ENCODE data around the gene BTBD19. TPM values are rescaled to one million over a fixed set of nuclear protein-coding genes. Genes with fewer than 3 reads are reported as not detected.

Gene BTBD19
- total RNA-seq, 1 donor from 2014 or later = 22.6 TPM

GRCh38 chr1:44848456-44849181 lies 40.3 kb downstream of the BTBD19 start:
- H3K9me3 Mint-ChIP-seq = no peaks in the 10 kb centered on the region
- peaks cover 31% of the 10 kb centered on the region for H3K36me3 Mint-ChIP-seq (ENCODE audit: low read depth)
- no peak for DNase-seq (ENCODE audit: low spot score)
- no peak overlapping the region for H3K27ac Mint-ChIP-seq
- H3K27me3 Mint-ChIP-seq (ENCODE audit: insufficient read depth) = peaks cover 8% of the 10 kb centered on the region
- peaks cover 6% of the 10 kb centered on the region for H3K4me1 Mint-ChIP-seq (ENCODE audit: low read depth)
- intact Hi-C loops (cut with micrococcal nuclease) = no loop called here
- no peak overlapping the region for H3K4me3 Mint-ChIP-seq

DNA sequence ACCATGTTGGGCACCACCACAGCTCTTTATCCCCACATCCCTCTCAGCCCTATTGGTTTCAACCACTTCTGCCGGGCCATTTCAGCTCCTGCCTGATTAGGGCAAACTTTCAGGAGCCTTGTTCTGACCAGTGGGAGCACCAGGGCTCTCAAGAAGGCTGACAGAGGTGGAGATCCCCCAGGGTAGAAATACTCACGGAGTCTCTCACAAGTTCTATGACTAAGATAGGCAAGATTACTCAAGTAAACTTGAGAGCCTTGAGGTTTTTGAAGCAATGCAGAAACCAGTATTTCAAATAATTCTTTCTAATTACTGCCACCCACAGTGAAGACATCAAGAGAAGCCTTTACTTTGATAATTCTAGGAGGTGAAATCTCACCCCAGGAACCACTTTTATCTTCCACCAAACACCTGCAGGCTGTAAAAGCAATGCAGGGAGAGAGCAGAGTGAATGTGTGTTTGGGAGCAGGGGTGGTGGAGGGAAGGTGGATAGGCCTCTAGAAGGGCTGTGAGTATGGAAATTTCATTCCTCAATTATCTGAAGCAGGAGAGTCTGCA lies 41.3 kb downstream of the BTBD19 start:
- DNase-seq (ENCODE audit: low spot score) = no peak
- Mint-ChIP-seq H3K27ac (no peak overlapping the region), H3K36me3 (ENCODE audit: low read depth) (peaks cover 30% of the 10 kb centered on the region), H3K4me1 (ENCODE audit: low read depth) (peaks cover 6% of the 10 kb centered on the region), H3K9me3 (no peaks in the 10 kb centered on the region), H3K4me3 (no peak overlapping the region), H3K27me3 (ENCODE audit: insufficient read depth) (no peaks in the 10 kb centered on the region)
- intact Hi-C loops (cut with micrococcal nuclease) = no loop called here

- Mint-ChIP-seq H3K27ac (peak overlapping the region; percentile 5), H3K27me3 (ENCODE audit: insufficient read depth) (no peaks in the 10 kb centered on the region), H3K4me1 (ENCODE audit: low read depth) (peaks cover 6% of the 10 kb centered on the region), H3K4me3 (no peak overlapping the region), H3K9me3 (no peaks in the 10 kb centered on the region), H3K36me3 (ENCODE audit: low read depth) (peaks cover 30% of the 10 kb centered on the region)
- no peak for DNase-seq (ENCODE audit: low spot score)
- intact Hi-C loops (cut with micrococcal nuclease) = no loop called here
These were observed 43.0 kb downstream of the BTBD19 start for GRCh38 chr1:44851308-44851707.

GRCh38 chr1:44853201-44853600 lies 44.9 kb downstream of the BTBD19 start:
- Mint-ChIP-seq H3K9me3 (no peaks in the 10 kb centered on the region), H3K27ac (no peak overlapping the region), H3K27me3 (ENCODE audit: insufficient read depth) (no peaks in the 10 kb centered on the region), H3K4me3 (no peak overlapping the region), H3K4me1 (ENCODE audit: low read depth) (peaks cover 6% of the 10 kb centered on the region), H3K36me3 (ENCODE audit: low read depth) (peaks cover 35% of the 10 kb centered on the region)
- intact Hi-C loops (cut with micrococcal nuclease) = no loop called here
- DNase-seq (ENCODE audit: low spot score) = no peak

DNA sequence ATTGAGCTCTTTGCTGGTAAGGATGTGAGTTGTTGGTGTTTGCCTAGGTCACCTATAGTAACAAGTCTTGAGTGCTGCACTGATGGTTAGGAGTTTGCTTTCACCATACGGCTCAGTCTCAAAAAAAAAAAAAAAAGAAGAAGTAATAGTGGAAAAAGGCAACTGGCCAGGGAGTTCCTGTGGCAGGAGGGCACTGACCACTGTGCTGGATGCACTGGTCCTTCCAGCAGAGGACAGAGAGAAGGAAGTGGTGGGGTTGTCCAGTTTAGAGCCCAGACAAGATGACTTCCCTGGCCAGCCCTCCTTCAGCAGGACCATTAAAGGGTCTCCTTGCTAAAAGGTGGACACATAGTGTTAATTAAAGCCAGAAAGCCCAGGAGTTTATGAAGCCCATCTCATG lies 46.6 kb downstream of the BTBD19 start:
- Mint-ChIP-seq H3K27ac (no peak overlapping the region), H3K4me1 (ENCODE audit: low read depth) (peaks cover under 1% of the 10 kb centered on the region), H3K4me3 (no peak overlapping the region), H3K36me3 (ENCODE audit: low read depth) (peaks cover 29% of the 10 kb centered on the region), H3K27me3 (ENCODE audit: insufficient read depth) (no peaks in the 10 kb centered on the region), H3K9me3 (no peaks in the 10 kb centered on the region)
- no peak for DNase-seq (ENCODE audit: low spot score)
- intact Hi-C loops (cut with micrococcal nuclease) = no loop called here

- no peaks in the 10 kb centered on the region for H3K27me3 Mint-ChIP-seq (ENCODE audit: insufficient read depth)
- H3K4me3 Mint-ChIP-seq = no peak overlapping the region
- H3K27ac Mint-ChIP-seq = no peak overlapping the region
- DNase-seq (ENCODE audit: low spot score) = no peak
- intact Hi-C loops (cut with micrococcal nuclease) = no loop called here
- peaks cover 24% of the 10 kb centered on the region for H3K36me3 Mint-ChIP-seq (ENCODE audit: low read depth)
- H3K4me1 Mint-ChIP-seq (ENCODE audit: low read depth) = no peaks in the 10 kb centered on the region
- no peaks in the 10 kb centered on the region for H3K9me3 Mint-ChIP-seq
These were observed 47.4 kb downstream of the BTBD19 start for GRCh38 chr1:44855742-44856141.

DNA sequence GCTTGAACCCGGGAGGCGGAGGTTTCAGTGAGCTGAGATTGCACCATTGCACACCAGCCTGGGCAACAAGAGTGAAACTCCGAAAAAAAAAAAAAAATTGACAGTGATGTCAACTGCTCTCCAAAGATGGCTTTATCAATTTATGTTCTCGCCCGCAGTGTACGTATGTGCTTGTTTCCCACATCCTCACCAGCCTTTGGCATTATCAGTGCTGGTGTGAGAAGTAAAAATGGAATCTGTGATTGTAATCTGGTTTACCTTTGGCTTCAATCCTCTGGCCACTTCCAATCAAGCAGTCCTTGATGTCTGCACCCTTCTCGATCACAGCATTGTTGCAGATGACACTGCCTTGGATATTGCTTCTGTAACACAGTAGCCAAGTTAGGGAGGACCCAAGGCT lies 49.1 kb downstream of the BTBD19 start:
- Mint-ChIP-seq H3K9me3 (no peaks in the 10 kb centered on the region), H3K36me3 (ENCODE audit: low read depth) (peaks cover 18% of the 10 kb centered on the region), H3K4me1 (ENCODE audit: low read depth) (no peaks in the 10 kb centered on the region), H3K27ac (no peak overlapping the region), H3K27me3 (ENCODE audit: insufficient read depth) (no peaks in the 10 kb centered on the region), H3K4me3 (no peak overlapping the region)
- intact Hi-C loops (cut with micrococcal nuclease) = no loop called here
- DNase-seq (ENCODE audit: low spot score) = no peak

GRCh38 chr1:44860331-44860730 lies 52.0 kb downstream of the BTBD19 start:
- H3K4me1 Mint-ChIP-seq (ENCODE audit: low read depth) = no peaks in the 10 kb centered on the region

DNA sequence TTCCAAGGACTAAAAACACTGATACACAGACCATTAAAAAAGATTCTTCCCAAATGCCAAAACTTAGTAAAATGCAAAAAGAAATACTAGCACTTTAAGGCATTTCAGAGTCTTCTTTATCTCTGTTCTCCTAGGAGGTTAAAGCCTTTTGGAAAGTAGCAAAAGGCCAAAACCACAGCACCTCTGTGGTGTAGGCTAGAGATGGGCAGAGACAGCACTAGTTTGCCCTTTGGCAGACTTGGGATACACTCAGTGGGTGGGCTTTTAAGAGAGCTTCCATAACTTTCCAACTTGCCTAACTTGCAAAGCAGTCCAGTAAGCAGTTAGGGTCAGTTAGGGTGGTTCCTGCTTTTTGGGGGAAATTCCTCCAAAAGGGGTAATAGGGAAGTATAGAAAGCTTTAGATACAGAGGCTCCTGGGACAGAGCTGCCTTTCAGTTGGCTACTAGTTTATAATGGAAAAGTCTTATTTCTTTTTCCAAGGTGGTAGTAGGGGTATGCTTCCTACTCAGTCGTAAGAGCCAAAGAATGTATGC lies 52.6 kb downstream of the BTBD19 start:
- no peaks in the 10 kb centered on the region for H3K9me3 Mint-ChIP-seq
- no peak for DNase-seq (ENCODE audit: low spot score)
- H3K36me3 Mint-ChIP-seq (ENCODE audit: low read depth) = peaks cover 15% of the 10 kb centered on the region
- H3K4me3 Mint-ChIP-seq = no peak overlapping the region
- no peaks in the 10 kb centered on the region for H3K27me3 Mint-ChIP-seq (ENCODE audit: insufficient read depth)
- H3K27ac Mint-ChIP-seq = no peak overlapping the region
- no peaks in the 10 kb centered on the region for H3K4me1 Mint-ChIP-seq (ENCODE audit: low read depth)
- intact Hi-C loops (cut with micrococcal nuclease) = no loop called here

More at GRCh38 chr1:44860331-44860730, 52.0 kb downstream of the BTBD19 start:
- no peaks in the 10 kb centered on the region for H3K27me3 Mint-ChIP-seq (ENCODE audit: insufficient read depth)
- H3K36me3 Mint-ChIP-seq (ENCODE audit: low read depth) = peaks cover 15% of the 10 kb centered on the region
- no peaks in the 10 kb centered on the region for H3K9me3 Mint-ChIP-seq
- H3K27ac Mint-ChIP-seq = no peak overlapping the region
- H3K4me3 Mint-ChIP-seq = no peak overlapping the region
- intact Hi-C loops (cut with micrococcal nuclease) = no loop called here
- DNase-seq (ENCODE audit: low spot score) = no peak

DNA sequence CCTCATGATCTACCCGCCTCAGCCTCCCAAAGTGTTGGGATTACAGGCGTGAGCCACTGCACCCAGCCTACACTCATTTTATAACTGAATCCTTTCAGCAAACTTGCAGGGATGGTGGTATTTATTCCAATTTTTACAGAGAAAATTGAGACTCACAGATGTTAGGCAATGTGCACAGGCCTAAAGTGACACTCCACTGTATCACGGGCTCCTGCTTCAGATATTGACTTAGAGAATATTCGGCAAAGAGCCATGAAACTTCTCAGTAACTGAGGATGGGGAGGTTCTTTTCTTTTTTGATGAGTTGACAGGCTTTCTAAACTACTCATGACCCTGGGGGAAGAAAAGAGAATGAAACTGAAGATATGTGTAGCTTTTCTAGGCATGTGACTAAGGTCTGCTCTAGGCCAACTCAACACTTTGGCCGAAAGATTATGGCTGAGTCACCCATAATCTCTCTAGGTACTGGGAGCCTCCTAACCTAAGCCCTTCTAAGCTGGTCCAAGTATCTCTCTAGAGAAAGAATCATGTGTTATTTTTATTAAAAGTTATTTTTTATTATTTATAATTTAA lies 54.6 kb downstream of the BTBD19 start:
- Mint-ChIP-seq H3K4me1 (ENCODE audit: low read depth) (no peaks in the 10 kb centered on the region), H3K36me3 (ENCODE audit: low read depth) (peaks cover 11% of the 10 kb centered on the region), H3K4me3 (no peak overlapping the region), H3K27me3 (ENCODE audit: insufficient read depth) (no peaks in the 10 kb centered on the region), H3K9me3 (no peaks in the 10 kb centered on the region), H3K27ac (no peak overlapping the region)
- DNase-seq (ENCODE audit: low spot score) = no peak
- intact Hi-C loops (cut with micrococcal nuclease) = no loop called here

Other genes starting within 250 kb of the BTBD19 start
- gene TMEM53, start 134.0 kb upstream of the BTBD19 start, total RNA-seq = 4.3 and 6.6 TPM in 2 replicates
- 95.3 and 99.8 TPM in 2 replicates for gene ARMH1, start 133.8 kb upstream of the BTBD19 start, total RNA-seq
- gene RNU5D-1, start 77.4 kb upstream of the BTBD19 start, total RNA-seq = not detected in 2 replicates
- gene KIF2C, start 68.7 kb upstream of the BTBD19 start, total RNA-seq = 68.7 and 72.9 TPM in 2 replicates
- gene RPS8, start 33.0 kb upstream of the BTBD19 start, total RNA-seq = 2,172 and 2,226 TPM in 2 replicates
- gene BEST4, start 20.4 kb upstream of the BTBD19 start, total RNA-seq = 0.47 and 0.54 TPM in 2 replicates
- 208 and 211 TPM in 2 replicates for gene PLK3, start 8.1 kb upstream of the BTBD19 start, total RNA-seq
- gene DYNLT4, start 1.2 kb upstream of the BTBD19 start, total RNA-seq = 0.44 TPM in 1 of 2 replicates, not detected in the other
- 1.3 and 1.5 TPM in 2 replicates for gene PTCH2, start 34.7 kb downstream of the BTBD19 start, total RNA-seq
- 56.0 and 60.4 TPM in 2 replicates for gene EIF2B3, start 178.1 kb downstream of the BTBD19 start, total RNA-seq
- gene HECTD3, start 202.8 kb downstream of the BTBD19 start, total RNA-seq = 22.2 and 23.5 TPM in 2 replicates
- 79.9 and 81.9 TPM in 2 replicates for gene UROD, start 203.7 kb downstream of the BTBD19 start, total RNA-seq

Measured in activated T-helper 1 cell treated with anti-CD3 and anti-CD28 coated beads, Interleukin-12 subunit alpha, Interleukin-12 subunit beta, Interleukin-2, Interleukin-4 antibody, amounts not matched to agents 30 ng/mL and 10 ng/mL and 1 ng/mL, durations not matched to agents 14 hours and 24 hours and 36 hours (primary cell).